K562 (cell line): ENCODE measurements around the gene PI4KA. TPM values are rescaled to one million over a fixed set of nuclear protein-coding genes. Genes with fewer than 3 reads are reported as not detected.
A peak's percentile ranks its signal among the peaks of the same experiment; 100 is the strongest.
"Not testable (repeated sequence)": the region's sequence is repeated elsewhere in the genome, so short reads cannot be mapped to it uniquely, and the experiment has no call there.

ENCODE experiments used
- ATAC-seq: fragments of 200-7000 bp; cut with Tn5 transposase; 3 replicates; pipeline ENCODE4 v1.9.1; 2020; ENCODE audit warnings: moderate library complexity
- BruUV-seq: library from RNA; stranded (reverse); fragments of 400-500 nt; replicated peaks from 2 replicates; lab custom pipeline; 2021; lab: Mats Ljungman, UMichigan
- CTCF ChIA-PET: fragments of 300-600 bp; formaldehyde crosslinking; extraction: SDS; loops from one replicate; lab custom pipeline; 2021; ENCODE audit warnings: low intra/inter-chr PET ratio; lab: Yijun Ruan, JAX
- POLR2A ChIA-PET: fragments of 300-600, 350-650 bp; sonication (Branson Sonifier 250); formaldehyde crosslinking; extraction: SDS; loops from one replicate; lab custom pipeline; 2021; ENCODE audit warnings: antibody characterized with exemption, inconsistent platforms; lab: Yijun Ruan, JAX
- DNase-seq, 4 experiments: peaks; one replicate each; pipeline versions ENCODE4 v3.0.0 to v3.0.0-alpha.2; 2011 to 2018; ENCODE audit warnings: low spot score in 3 of 4, mixed read lengths in 3 of 4; ENCODE audit errors: extremely low read depth in 1 of 4
- FAIRE-seq: peaks from 2 replicates; lab custom pipeline; 2011; peaks lifted over from hg19 to GRCh38; lab: Jason Lieb, UNC
- H2AFZ ChIP-seq: 2 replicates; pipeline ENCODE4 v1.6.0; 2011; ENCODE audit warnings: low read depth, low read length, control low read depth, inconsistent platforms
- H3K27ac ChIP-seq: fragments of 200-600 bp; 3 replicates; pipeline ENCODE4 v1.8.0; 2011; ENCODE audit warnings: low read depth, mild to moderate bottlenecking, control low read depth, inconsistent platforms, low read length, moderate library complexity, mixed read lengths; ENCODE audit errors: extremely low read depth
- H3K27me3 ChIP-seq, 2 experiments: fragments of 300-600 bp in 1 of 2; 2 replicates in 1 of 2; 3 replicates in 1 of 2; pipeline versions ENCODE4 v1.6.0 to v1.8.0; 2011; ENCODE audit warnings: inconsistent platforms in 2 of 2, low read length in 2 of 2, mild to moderate bottlenecking in 1 of 2, mixed read lengths in 1 of 2, moderate library complexity in 1 of 2; ENCODE audit not compliant: control insufficient read depth in 2 of 2, insufficient read depth in 2 of 2
- H3K36me3 ChIP-seq: fragments of 300-600 bp; 3 replicates; pipeline ENCODE4 v1.8.0; 2011; ENCODE audit warnings: mild to moderate bottlenecking, low read length, inconsistent platforms; ENCODE audit not compliant: control insufficient read depth, insufficient read depth
- H3K4me1 ChIP-seq, 2 experiments: fragments of 200-600 bp in 1 of 2; replicated peaks in 1 of 2; 2 replicates in 1 of 2; 3 replicates in 1 of 2; pipeline versions ENCODE4 v1.5.1 to v1.8.0; 2011; ENCODE audit warnings: inconsistent platforms in 2 of 2, low read length in 2 of 2, mild to moderate bottlenecking in 1 of 2, mixed read lengths in 1 of 2, moderate library complexity in 1 of 2; ENCODE audit not compliant: control insufficient read depth in 2 of 2, insufficient read depth in 2 of 2
- H3K4me2 ChIP-seq: 2 replicates; pipeline ENCODE4 v1.6.1; 2011; ENCODE audit warnings: low read length, control low read depth, inconsistent platforms, mixed read lengths; ENCODE audit not compliant: insufficient read depth
- H3K4me3 ChIP-seq: fragments of 200-600 bp; sonication (generic), shearing (Covaris generic); 2 replicates; pipeline ENCODE4 v1.5.1; 2016; ENCODE audit warnings: control low read depth, inconsistent platforms
- H3K79me2 ChIP-seq: fragments of 200-600 bp; 3 replicates; pipeline ENCODE4 v1.8.0; 2011; ENCODE audit warnings: low read length, inconsistent platforms; ENCODE audit not compliant: control insufficient read depth, insufficient read depth
- H3K9ac ChIP-seq, 2 experiments: 2 replicates each; pipeline versions ENCODE4 v1.6.0 to v1.6.1; 2011; ENCODE audit warnings: low read depth in 2 of 2, low read length in 2 of 2, control low read depth in 1 of 2, inconsistent platforms in 1 of 2, mild to moderate bottlenecking in 1 of 2, mixed read lengths in 1 of 2; ENCODE audit not compliant: insufficient read depth in 1 of 2
- H3K9me1 ChIP-seq: one replicate; pipeline ENCODE4 v1.6.0; 2011; ENCODE audit warnings: inconsistent platforms, mild to moderate bottlenecking, low read length, moderate library complexity; ENCODE audit not compliant: control insufficient read depth, insufficient read depth
- H3K9me3 ChIP-seq: replicated peaks from 2 replicates; pipeline ENCODE4 v1.5.1; 2011; ENCODE audit warnings: low read depth, low read length, inconsistent platforms; ENCODE audit not compliant: control insufficient read depth, insufficient read depth
- H4K20me1 ChIP-seq: replicated peaks from 2 replicates; pipeline ENCODE4 v1.6.1; 2011; ENCODE audit warnings: low read length, inconsistent platforms, mixed read lengths; ENCODE audit not compliant: control insufficient read depth, insufficient read depth
- ARID2 ChIP-seq: fragments of 450-650 bp; IDR thresholded peaks from 2 replicates; pipeline ENCODE4 v1.6.1; 2017; ENCODE audit warnings: antibody characterized with exemption, mild to moderate bottlenecking
- CAMTA2 ChIP-seq: fragments of 250-450 bp; sonication (Bioruptor Pico); conservative IDR thresholded peaks from 2 replicates; pipeline ENCODE4 v1.5.1; 2022
- CHCHD3 ChIP-seq: fragments of 250-450 bp; sonication (Bioruptor Pico); IDR thresholded peaks from 2 replicates; pipeline ENCODE4 v2.1.2; 2022; ENCODE audit warnings: mild to moderate bottlenecking
- GABPB2 ChIP-seq: fragments of 250-450 bp; sonication (Bioruptor Pico); conservative IDR thresholded peaks from 2 replicates; pipeline ENCODE4 v1.5.1; 2021; ENCODE audit warnings: mild to moderate bottlenecking
- HEY1 ChIP-seq: fragments of 250-450 bp; sonication (Bioruptor Pico); IDR thresholded peaks from 2 replicates; pipeline ENCODE4 v1.5.0; 2020; ENCODE audit warnings: mild to moderate bottlenecking, moderate library complexity, borderline replicate concordance
- HOXB6 ChIP-seq: fragments of 250-450 bp; sonication (Bioruptor Pico); IDR thresholded peaks from 2 replicates; pipeline ENCODE4 v1.5.1; 2022; ENCODE audit warnings: mild to moderate bottlenecking, borderline replicate concordance
- NFIX ChIP-seq: fragments of 250-450 bp; sonication (Bioruptor Pico); IDR thresholded peaks from 2 replicates; pipeline ENCODE4 v1.4.0; 2020; ENCODE audit warnings: low read depth, mild to moderate bottlenecking, moderate library complexity
- POLR2H ChIP-seq: IDR thresholded peaks from 2 replicates; pipeline ENCODE4 v1.6.1; 2016; ENCODE audit warnings: missing genetic modification characterization, low read depth, mild to moderate bottlenecking, control low read depth, missing compliant biosample characterization, moderate library complexity
- ZNF140 ChIP-seq: fragments of 250-450 bp; sonication (Bioruptor Pico); IDR thresholded peaks from 2 replicates; pipeline ENCODE4 v1.8.0; 2021; ENCODE audit warnings: moderate library complexity, mild to moderate bottlenecking, inconsistent platforms
- ZNF316 ChIP-seq: fragments of 450-650 bp; IDR thresholded peaks from 2 replicates; pipeline ENCODE4 v1.6.1; 2016
- ZNF764 ChIP-seq: fragments of 250-450 bp; sonication (Bioruptor Pico); IDR thresholded peaks from 2 replicates; pipeline ENCODE4 v1.4.0; 2020; ENCODE audit warnings: low read depth, mild to moderate bottlenecking, moderate library complexity
- WGBS: fragments of 100-300 bp; shearing (Covaris generic); methylation state at CpG from one replicate; pipeline ENCODE4 v1.1.6; 2016; ENCODE audit warnings: low coverage, mixed read lengths; ENCODE audit not compliant: insufficient coverage; ENCODE audit errors: missing lambda C conversion rate; 5-methylcytosine and 5-hydroxymethylcytosine counted together
- in situ Hi-C: fragments of 300-500 bp; cut with MboI; formaldehyde crosslinking; loops from 4 replicates; pipeline ENCODE4 v1.15.0; 2018; ENCODE audit warnings: inconsistent platforms, mixed read lengths
- intact Hi-C: fragments of 100-400 bp; cut with micrococcal nuclease; formaldehyde crosslinking; loops from 2 replicates; pipeline ENCODE4 v1.14.2; 2022
- polyA plus RNA-seq, 8 experiments: library from polyadenylated mRNA; depleted of rRNA in 4 of 8; stranded (reverse) in 5 of 8; unstranded in 3 of 8; fragments of >200 nt; fragmentation: Nextera tagmentation in 2 of 8; fragmentation: Illumina TruSeq in 1 of 8; extraction: Ambion mirVana in 2 of 8; extraction: Trizol in 1 of 8; gene quantifications; 2 replicates each; pipeline versions ENCODE4 v1.2.1 to v1.2.3, GENCODE V29; 2011 to 2014; ENCODE audit warnings: inconsistent platforms in 1 of 8, missing spikeins in 1 of 8
- total RNA-seq, 7 experiments: library from RNA; depleted of rRNA in 6 of 7; stranded (reverse); fragments of >200 nt in 6 of 7; fragmentation: Illumina TruSeq in 2 of 7; extraction: Trizol in 2 of 7; gene quantifications; 2 replicates each; pipeline versions ENCODE4 v1.2.1 to v1.2.3, GENCODE V29; 2011 to 2021; ENCODE audit warnings: low replicate concordance in 1 of 7
- TF ChIP-seq, protein P1 (sequence below): fragments of 150-350 bp; IDR thresholded peaks from 2 replicates; pipeline ENCODE4 v1.6.1; 2014; ENCODE audit warnings: low read depth, mild to moderate bottlenecking, low read length, borderline replicate concordance
- TF ChIP-seq, protein P2 (sequence below): fragments of 250-450 bp; sonication (Bioruptor Pico); IDR thresholded peaks from 2 replicates; pipeline ENCODE4 v1.8.0; 2022; ENCODE audit warnings: inconsistent platforms, mild to moderate bottlenecking, moderate library complexity, borderline replicate concordance
- TF ChIP-seq, protein P3 (sequence below): fragments of 250-450 bp; sonication (Bioruptor Pico); IDR thresholded peaks from 2 replicates; pipeline ENCODE4 v1.8.0; 2021; ENCODE audit warnings: borderline replicate concordance, mild to moderate bottlenecking, moderate library complexity; ENCODE audit not compliant: poor library complexity, severe bottlenecking

Gene PI4KA
- total and polyA plus RNA-seq, 9 of the 15 experiments (the other 6 are each of a cell fraction or from before 2014, with no cell fraction given): 7.3 to 187 (median 84.7) TPM

DNA sequence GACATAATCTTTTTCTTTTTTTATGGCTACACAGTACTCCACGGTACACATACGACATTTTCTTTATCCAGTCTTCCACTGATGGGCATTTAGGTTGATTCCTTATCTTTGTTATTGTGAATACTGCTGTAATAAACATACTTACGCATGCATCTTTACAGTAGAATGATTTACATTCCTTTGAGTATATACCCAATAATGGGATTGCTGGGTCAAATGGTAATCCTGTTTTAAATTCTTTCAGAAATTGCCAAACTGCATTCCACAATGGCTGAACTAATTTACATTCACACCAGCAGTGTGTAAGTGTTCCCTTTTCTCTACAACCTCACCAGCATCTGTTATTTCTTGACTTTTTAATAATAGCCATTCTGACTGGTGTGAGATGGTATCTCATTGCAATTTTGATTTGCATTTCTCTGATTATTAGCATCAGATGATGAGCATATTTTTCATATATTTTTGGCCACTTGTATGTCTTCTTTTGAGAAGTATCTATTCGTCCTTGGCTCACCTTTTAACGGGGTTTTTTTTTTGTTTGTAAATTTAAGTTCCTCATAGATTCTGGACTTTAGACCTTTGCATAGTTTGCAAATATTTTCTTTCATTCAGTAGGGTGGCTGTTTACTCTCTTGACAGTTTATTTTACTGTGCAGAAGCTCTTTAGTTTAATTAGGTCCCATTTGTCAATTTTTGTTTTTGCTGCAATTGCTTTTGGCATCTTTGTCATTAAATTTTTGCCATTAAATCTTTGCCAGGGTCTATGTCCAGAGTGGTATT is 32.0 kb downstream of the PI4KA start:
- CTCF ChIA-PET, in situ Hi-C loops: not testable (repeated sequence)
- TF ChIP-seq CAMTA2 (CRISPR knock-in tag): 0 out of 2 replicates have a peak, but pooled peaks have one; percentile 7
- peak; percentile 82; the same call in 1 of the 2 replicates for TF ChIP-seq GABPB2 (CRISPR knock-in tag)
- TF ChIP-seq ZNF140 (CRISPR knock-in tag): peak; percentile 76; the same call in 1 of the 2 replicates
- TF ChIP-seq, protein P1, sequence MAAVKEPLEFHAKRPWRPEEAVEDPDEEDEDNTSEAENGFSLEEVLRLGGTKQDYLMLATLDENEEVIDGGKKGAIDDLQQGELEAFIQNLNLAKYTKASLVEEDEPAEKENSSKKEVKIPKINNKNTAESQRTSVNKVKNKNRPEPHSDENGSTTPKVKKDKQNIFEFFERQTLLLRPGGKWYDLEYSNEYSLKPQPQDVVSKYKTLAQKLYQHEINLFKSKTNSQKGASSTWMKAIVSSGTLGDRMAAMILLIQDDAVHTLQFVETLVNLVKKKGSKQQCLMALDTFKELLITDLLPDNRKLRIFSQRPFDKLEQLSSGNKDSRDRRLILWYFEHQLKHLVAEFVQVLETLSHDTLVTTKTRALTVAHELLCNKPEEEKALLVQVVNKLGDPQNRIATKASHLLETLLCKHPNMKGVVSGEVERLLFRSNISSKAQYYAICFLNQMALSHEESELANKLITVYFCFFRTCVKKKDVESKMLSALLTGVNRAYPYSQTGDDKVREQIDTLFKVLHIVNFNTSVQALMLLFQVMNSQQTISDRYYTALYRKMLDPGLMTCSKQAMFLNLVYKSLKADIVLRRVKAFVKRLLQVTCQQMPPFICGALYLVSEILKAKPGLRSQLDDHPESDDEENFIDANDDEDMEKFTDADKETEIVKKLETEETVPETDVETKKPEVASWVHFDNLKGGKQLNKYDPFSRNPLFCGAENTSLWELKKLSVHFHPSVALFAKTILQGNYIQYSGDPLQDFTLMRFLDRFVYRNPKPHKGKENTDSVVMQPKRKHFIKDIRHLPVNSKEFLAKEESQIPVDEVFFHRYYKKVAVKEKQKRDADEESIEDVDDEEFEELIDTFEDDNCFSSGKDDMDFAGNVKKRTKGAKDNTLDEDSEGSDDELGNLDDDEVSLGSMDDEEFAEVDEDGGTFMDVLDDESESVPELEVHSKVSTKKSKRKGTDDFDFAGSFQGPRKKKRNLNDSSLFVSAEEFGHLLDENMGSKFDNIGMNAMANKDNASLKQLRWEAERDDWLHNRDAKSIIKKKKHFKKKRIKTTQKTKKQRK: 0 out of 2 replicates have a peak, but pooled peaks have one; percentile 1
- TF ChIP-seq, protein P2, sequence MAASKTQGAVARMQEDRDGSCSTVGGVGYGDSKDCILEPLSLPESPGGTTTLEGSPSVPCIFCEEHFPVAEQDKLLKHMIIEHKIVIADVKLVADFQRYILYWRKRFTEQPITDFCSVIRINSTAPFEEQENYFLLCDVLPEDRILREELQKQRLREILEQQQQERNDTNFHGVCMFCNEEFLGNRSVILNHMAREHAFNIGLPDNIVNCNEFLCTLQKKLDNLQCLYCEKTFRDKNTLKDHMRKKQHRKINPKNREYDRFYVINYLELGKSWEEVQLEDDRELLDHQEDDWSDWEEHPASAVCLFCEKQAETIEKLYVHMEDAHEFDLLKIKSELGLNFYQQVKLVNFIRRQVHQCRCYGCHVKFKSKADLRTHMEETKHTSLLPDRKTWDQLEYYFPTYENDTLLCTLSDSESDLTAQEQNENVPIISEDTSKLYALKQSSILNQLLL (CRISPR knock-in tag): peak; percentile 98
- peak; percentile 64 for TF ChIP-seq NFIX (CRISPR knock-in tag)
- TF ChIP-seq ARID2: 0 out of 2 replicates have a peak, but pooled peaks have one; percentile 9
- 0 out of 2 replicates have a peak, but pooled peaks have one; percentile 16 for TF ChIP-seq ZNF316
- TF ChIP-seq, protein P3, sequence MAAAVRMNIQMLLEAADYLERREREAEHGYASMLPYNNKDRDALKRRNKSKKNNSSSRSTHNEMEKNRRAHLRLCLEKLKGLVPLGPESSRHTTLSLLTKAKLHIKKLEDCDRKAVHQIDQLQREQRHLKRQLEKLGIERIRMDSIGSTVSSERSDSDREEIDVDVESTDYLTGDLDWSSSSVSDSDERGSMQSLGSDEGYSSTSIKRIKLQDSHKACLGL (CRISPR knock-in tag): peak; percentile 30
- TF ChIP-seq POLR2H (tag): peak; percentile 63
- 0 out of 2 replicates have a peak, but pooled peaks have one; percentile 63 for TF ChIP-seq HEY1 (CRISPR knock-in tag)
- TF ChIP-seq CHCHD3: peak; percentile 66; the same call in 1 of the 2 replicates
- peak; percentile 91 for TF ChIP-seq HOXB6
- peak; percentile 77 for TF ChIP-seq ZNF764 (CRISPR knock-in tag)

More for the DNA sequence above, 32.0 kb downstream of the PI4KA start:
- intact Hi-C loops, H4K20me1 ChIP-seq, H3K27me3 ChIP-seq, BruUV-seq, H3K9me3 ChIP-seq, H3K4me2 ChIP-seq, H3K27ac ChIP-seq, H3K79me2 ChIP-seq, H2AFZ ChIP-seq, DNase-seq, H3K9ac ChIP-seq, H3K4me3 ChIP-seq, FAIRE-seq, H3K9me1 ChIP-seq, ATAC-seq, H3K4me1 ChIP-seq: not testable (repeated sequence)
- POLR2A ChIA-PET: interaction anchor here (1.1 to 13.8 kb wide), 6 partner anchors 8 to 42 kb away, joined by 3 to 172 read pairs (median 6); no protein-coding TSS in a partner anchor
- 85% methylated on average over 5 of the region's 5 CpGs for WGBS
- peaks cover 55% of the 10 kb centered on the region for H3K36me3 ChIP-seq
